Cerebellar nuclear complex (tissue), 1 donor: ENCODE measurements around the gene FAM171A2.
A peak's percentile ranks its signal among the peaks of the same experiment; 100 is the strongest.

Experiments
- DNase-seq, 2 experiments: peaks; one replicate each; lab custom pipeline; 2025; lab: John Stamatoyannopoulos, UW

FAM171A2 gene

GRCh38 chr17:44323359-44324091, 40.1 kb downstream of the FAM171A2 start:
- DNase-seq: no peak

DNA sequence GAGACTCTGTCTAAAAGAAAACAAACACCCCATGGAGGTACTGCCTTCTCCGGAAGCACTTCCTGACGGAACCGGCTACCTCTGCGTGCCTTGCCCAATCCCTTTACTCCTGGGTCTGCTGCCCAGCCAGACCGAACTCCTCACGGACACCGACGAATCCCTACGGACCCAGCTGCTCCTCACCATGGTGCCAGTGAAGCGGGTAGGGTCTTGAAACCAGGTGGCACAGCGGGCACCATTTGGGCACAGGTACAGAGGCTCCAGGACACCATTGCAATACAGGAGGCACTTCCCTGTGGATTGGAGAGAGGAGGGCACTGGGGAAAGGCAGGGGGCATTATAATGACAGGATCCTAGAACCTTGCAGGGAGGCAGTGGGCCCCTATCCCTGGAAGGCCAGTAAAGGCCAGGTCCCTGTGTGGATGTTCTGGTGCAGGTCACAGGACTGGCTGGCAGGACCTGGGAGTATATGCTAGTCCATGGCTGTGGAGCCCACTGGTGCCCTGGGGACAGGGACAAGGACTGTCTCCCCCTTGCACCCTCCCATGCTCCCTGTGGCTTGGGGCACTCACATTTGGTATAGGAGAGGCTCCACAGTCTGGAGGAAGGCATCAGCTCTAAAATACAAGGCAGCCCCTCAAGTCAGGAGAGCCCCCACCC, 41.3 kb downstream of the FAM171A2 start:
- DNase-seq: no peak

DNA sequence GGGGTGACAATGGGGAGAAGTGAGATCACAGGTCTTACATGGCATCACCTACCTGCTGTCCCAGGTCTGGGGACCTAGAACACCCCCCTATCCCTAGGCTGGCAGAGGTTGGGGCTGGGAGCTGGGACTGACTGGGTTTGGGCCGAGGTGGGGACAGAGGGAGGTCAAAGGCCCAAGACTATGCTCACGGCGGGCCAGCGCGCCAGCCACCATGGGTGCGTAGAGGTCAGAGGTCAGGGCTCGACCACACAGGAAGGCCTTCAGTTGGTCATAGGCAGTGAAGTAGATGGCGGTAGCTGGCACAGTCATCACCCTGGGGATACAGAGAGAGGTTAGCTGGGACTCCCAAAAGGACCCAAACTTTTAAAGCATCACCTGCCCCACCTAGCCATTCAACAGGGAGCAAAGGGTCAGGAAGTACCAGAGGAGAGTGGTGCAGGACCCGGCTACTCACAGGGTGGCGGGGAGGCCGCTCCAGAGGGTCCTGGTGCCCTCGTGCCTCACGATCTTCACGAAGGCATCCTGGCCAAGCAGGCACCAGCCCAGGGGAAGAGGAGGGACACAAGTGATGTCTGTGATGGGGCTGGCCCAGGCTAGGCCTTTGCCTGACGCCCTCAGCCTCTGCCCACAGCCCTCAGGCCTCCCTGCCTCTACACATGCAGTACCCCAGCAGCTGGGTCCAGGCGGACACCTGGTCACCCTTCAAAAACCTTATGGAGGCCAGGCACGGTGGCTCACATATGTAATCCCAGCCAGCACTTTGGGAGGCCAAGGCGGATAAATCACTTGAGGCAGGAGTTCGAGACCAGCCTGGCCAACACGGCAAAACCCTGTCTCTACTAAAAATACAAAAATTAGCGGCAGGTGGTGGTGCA, 42.2 kb downstream of the FAM171A2 start:
- no peak for DNase-seq

GRCh38 chr17:44320066-44320465, 43.6 kb downstream of the FAM171A2 start:
- DNase-seq: no peak

- DNase-seq: no peak
These were observed 45.4 kb downstream of the FAM171A2 start for GRCh38 chr17:44318077-44318892.

GRCh38 chr17:44317545-44317944, 46.1 kb downstream of the FAM171A2 start:
- DNase-seq: no peak

DNA sequence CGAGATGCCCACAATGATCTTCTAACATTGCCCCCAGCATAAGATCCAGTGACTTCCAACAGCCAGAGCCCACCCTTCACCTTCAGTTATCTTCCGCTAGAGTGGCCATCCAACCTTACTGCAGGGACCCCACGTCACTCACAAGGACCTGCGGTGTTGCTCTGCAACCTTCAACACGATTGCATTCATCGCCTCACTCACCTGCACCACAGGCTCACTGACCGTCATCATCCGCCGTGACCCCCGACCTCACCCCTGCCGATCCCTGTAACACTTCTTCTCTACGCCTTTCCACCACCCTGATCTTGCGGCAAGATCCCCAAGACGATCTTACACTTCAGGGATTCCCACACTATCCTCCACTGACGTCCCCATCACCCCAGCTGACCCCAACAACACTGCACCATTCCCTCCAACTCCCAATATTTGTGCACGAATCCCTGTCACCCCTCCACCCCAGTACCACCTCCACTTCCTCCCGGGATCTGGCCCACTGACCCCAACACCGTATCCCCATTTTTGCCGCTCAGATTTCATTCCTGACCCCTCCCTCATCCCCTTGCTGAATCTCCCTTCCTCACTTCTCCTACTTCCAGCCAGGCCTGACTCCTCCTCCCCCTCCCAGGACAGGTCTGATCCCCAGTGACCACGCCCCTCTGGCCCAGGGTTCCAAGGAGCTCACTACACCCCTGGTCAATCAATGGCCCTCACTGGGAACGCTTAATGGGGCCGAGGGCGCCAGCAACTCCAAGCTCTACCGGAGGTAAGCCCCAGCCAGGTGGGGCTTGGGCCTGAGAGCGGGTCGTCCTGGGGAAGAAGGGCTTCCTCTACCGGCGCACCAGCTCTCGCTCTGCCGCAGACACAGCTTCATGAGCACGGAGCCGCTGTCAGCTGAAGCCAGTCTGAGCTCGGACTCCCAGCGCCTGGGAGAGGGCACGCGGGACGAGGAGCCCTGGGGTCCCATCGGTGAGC, 47.6 kb downstream of the FAM171A2 start:
- no peak for DNase-seq

- no peak for DNase-seq
These were observed 48.6 kb downstream of the FAM171A2 start for GRCh38 chr17:44314869-44315661.

- DNase-seq: no peak
These were observed 49.2 kb downstream of the FAM171A2 start for GRCh38 chr17:44314524-44314868.

DNA sequence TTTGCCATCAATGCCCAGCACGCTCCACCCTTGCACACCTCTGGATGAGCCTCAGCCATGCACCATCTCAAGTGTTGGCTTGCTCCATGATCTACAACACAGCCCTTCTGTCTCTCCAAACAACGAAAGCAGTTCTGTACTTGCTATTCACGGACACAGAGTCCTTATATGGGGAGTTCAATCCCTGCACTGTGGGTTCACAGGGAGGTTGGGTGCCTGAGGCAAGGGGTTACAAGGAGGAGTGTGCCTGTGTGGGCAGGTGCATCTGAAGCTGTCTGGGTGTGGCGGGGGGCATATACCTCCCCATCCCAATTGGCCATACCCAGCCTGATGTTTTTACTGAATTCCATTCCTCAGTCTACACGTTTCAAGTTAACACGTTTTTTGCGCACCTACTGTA, 49.6 kb downstream of the FAM171A2 start:
- DNase-seq: no peak

DNA sequence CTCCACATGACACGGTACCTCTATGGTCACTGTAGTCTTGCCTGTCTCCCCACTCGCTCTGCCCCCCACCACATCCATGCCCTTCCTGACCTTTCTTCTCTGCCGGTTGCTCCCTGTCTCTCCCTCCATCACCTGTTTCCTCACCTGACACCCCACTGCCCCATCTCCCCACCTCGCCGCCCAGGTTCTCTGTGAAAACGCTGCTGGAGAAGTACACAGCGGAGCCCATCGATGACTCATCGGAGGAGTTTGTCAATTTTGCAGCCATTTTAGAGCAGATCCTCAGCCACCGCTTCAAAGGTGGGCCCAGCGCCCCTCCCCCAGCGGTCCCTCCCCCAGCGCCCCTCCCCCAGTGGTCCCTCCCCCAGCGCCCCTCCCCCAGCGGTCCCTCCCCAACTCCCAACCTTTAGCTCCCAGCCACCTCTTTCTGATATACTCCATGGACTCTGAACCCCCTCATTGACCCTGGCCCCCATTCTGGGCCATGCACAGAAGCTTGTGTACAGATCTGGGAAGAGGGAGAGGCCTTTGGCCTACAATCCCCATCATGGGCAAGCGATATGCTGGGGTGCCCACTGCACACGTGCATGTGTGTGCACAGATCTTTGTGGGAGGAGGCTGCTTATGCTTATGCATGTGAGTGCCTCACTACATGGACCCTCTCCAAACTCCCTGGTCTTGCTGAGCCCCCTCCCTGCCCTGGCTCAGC, 51.1 kb downstream of the FAM171A2 start:
- no peak for DNase-seq

DNA sequence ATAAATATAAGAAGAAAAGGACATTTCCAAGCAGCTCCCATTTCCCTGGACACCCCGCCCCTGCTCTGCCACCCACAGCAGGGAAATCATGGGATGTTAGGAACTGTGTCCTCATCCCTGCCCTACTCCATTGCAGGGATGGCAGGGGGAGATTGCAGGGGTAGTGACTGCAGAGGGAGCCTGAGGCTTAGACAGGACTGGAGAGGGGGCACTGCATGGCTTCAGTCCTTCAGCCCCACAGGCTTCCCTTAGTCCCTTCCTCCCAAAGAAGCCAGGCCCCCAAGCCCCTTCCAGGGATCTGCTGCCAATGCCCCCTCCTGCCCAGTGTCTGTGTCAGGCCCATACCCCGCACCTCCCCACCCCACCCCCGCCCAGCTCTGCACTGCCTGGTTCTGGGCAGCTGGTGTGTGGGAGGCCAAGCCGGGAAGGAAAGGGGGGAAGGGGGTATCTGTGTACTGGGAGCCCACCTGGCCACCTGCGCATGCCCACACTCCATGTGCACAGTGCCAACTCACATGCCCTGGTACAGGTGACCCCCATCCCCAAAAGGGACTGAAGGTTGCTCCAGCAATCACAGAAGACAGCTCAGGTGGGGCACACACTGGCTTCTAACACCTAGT, 52.0 kb downstream of the FAM171A2 start:
- DNase-seq: no peak

DNA sequence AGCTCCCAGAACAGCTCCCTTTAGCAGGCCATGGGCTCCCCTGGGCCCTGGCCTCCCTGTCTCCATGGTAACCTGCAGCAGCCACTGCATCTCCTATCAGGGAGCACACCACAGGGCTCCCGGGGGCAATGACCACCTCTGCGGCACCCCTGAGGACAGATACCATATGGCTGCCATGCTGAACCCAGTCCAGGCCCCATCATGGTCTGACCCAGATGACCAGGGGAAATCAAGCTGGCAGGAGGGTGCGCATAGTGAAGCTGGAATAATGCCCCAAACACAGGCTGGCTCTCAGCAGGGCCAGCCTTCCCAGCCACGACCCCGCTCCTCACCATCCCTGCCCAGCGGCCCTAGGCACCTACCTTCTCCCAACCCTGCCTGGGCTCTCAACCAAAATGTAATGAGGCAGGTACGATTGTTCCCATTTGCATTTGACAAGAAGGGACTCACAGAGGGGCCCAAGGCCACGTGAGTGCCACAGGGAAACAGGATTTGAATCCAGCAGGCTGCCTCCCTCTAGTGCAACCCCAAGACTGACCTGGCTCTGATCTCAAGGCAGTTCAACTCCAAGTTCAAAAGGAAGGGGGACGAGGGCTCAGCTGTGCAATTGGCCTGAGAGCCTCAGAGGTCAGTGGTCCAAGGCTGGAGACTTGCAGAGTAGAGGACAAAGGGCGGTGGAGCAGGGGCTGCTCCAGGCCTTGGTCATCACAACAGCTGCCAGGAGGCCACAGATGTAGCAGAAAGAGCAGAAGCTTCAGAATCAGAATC, 52.9 kb downstream of the FAM171A2 start:
- DNase-seq: no peak

- DNase-seq: no peak
These were observed 53.5 kb downstream of the FAM171A2 start for GRCh38 chr17:44310188-44310587.

GRCh38 chr17:44309472-44309871, 54.2 kb downstream of the FAM171A2 start:
- DNase-seq: no peak

DNA sequence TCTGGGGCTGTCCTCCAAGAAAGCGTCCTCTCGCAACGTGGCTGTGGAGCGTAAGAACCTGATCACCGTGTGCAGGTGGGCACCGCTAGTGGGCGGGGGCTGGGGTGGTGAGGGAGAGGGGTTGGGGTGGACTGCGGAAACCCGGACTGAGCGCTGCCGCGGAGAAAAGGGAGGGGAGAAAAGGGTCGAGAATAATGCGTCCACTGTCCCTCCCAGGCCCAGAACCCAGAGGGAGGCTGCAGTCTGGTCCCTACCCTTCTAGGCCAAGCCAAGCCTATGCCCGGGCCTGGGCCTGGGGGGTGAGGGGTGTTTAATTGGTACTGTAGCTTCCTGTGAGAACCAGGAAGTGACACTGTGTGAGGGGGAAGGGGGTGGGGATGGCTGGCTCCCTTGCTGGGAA, 54.8 kb downstream of the FAM171A2 start:
- no peak for DNase-seq

GRCh38 chr17:44308320-44308818, 55.3 kb downstream of the FAM171A2 start, which contains the start of gene RUNDC3A:
Gene RUNDC3A (plus strand): TSS chr17:44308601. CDS start chr17:44308833, 232 bp downstream.
- peak; percentile 83 to 89 for DNase-seq
